H9 (cell line): Measurements from ENCODE around the gene ERVW-1. TPM values are rescaled to one million over a fixed set of nuclear protein-coding genes. Genes with fewer than 3 reads are reported as not detected.
A peak's percentile ranks its signal among the peaks of the same experiment; 100 is the strongest.

ENCODE experiments used
- DNase-seq: peaks from one replicate; pipeline ENCODE4 v3.0.0-alpha.2; 2017
- H2AFZ ChIP-seq: one replicate; pipeline ENCODE4 v1.6.1; 2013; ENCODE audit warnings: mild to moderate bottlenecking, low read length, control low read depth, moderate library complexity
- H2AK5ac ChIP-seq: 2 replicates; pipeline ENCODE4 v1.6.1; 2013; ENCODE audit warnings: low read length, control low read depth, mixed read lengths; ENCODE audit not compliant: insufficient read length
- H2BK120ac ChIP-seq: one replicate; pipeline ENCODE4 v1.6.1; 2013; ENCODE audit warnings: low read depth, mild to moderate bottlenecking, low read length, control low read depth, inconsistent platforms; ENCODE audit not compliant: poor library complexity, severe bottlenecking
- H2BK12ac ChIP-seq: 2 replicates; pipeline ENCODE4 v1.6.1; 2013; ENCODE audit warnings: low read length, control low read depth, mixed read lengths, low read depth; ENCODE audit not compliant: insufficient read length
- H2BK15ac ChIP-seq: 2 replicates; pipeline ENCODE4 v1.6.1; 2013; ENCODE audit warnings: low read depth, low read length, control low read depth
- H2BK20ac ChIP-seq: one replicate; pipeline ENCODE4 v1.6.1; 2013; ENCODE audit warnings: low read depth, mild to moderate bottlenecking, low read length, control low read depth, inconsistent platforms; ENCODE audit not compliant: poor library complexity, severe bottlenecking
- H2BK5ac ChIP-seq: 2 replicates; pipeline ENCODE4 v1.6.1; 2013; ENCODE audit warnings: low read length, control low read depth, mixed read lengths; ENCODE audit not compliant: insufficient read length
- H3K14ac ChIP-seq: 2 replicates; pipeline ENCODE4 v1.6.1; 2013; ENCODE audit warnings: low read length, control low read depth; ENCODE audit not compliant: insufficient read depth
- H3K18ac ChIP-seq: 2 replicates; pipeline ENCODE4 v1.6.1; 2013; ENCODE audit warnings: low read depth, mild to moderate bottlenecking, mixed read lengths, low read length, control low read depth; ENCODE audit not compliant: insufficient read length
- H3K23ac ChIP-seq: 2 replicates; pipeline ENCODE4 v1.6.1; 2013; ENCODE audit warnings: low read length, control low read depth, mixed read lengths, low read depth; ENCODE audit not compliant: insufficient read length
- H3K23me2 ChIP-seq: 2 replicates; pipeline ENCODE4 v1.6.1; 2013; ENCODE audit warnings: low read depth, mild to moderate bottlenecking, mixed read lengths, low read length, control low read depth; ENCODE audit not compliant: insufficient read length, poor library complexity, severe bottlenecking
- H3K27ac ChIP-seq: 2 replicates; pipeline ENCODE4 v1.5.1; 2013; ENCODE audit warnings: low read length, control low read depth, mixed read lengths, low read depth; ENCODE audit not compliant: insufficient read length
- H3K27me3 ChIP-seq: 2 replicates; pipeline ENCODE4 v1.6.1; 2013; ENCODE audit warnings: low read length, control low read depth, inconsistent platforms; ENCODE audit not compliant: insufficient read depth
- H3K4ac ChIP-seq: 2 replicates; pipeline ENCODE4 v1.6.1; 2013; ENCODE audit warnings: low read depth, mild to moderate bottlenecking, control low read depth, inconsistent platforms, low read length, moderate library complexity
- H3K4me1 ChIP-seq: 2 replicates; pipeline ENCODE4 v1.6.1; 2013; ENCODE audit warnings: low read length, control low read depth, inconsistent platforms; ENCODE audit not compliant: insufficient read depth
- H3K4me2 ChIP-seq: 2 replicates; pipeline ENCODE4 v1.6.1; 2013; ENCODE audit warnings: low read length, control low read depth, mixed read lengths; ENCODE audit not compliant: insufficient read length, insufficient read depth
- H3K56ac ChIP-seq: 2 replicates; pipeline ENCODE4 v1.6.1; 2013; ENCODE audit warnings: low read depth, mild to moderate bottlenecking, mixed read lengths, low read length, control low read depth; ENCODE audit not compliant: insufficient read length
- H3K79me1 ChIP-seq: 2 replicates; pipeline ENCODE4 v1.6.1; 2013; ENCODE audit warnings: low read depth, mild to moderate bottlenecking, moderate library complexity, low read length, control low read depth, inconsistent platforms; ENCODE audit not compliant: insufficient read depth, poor library complexity, severe bottlenecking
- H3K79me2 ChIP-seq: 2 replicates; pipeline ENCODE4 v1.6.1; 2013; ENCODE audit warnings: low read length, control low read depth, inconsistent platforms; ENCODE audit not compliant: insufficient read depth
- H3K9ac ChIP-seq: 2 replicates; pipeline ENCODE4 v1.6.1; 2013; ENCODE audit warnings: low read length, control low read depth, mixed read lengths; ENCODE audit not compliant: insufficient read length; ENCODE audit errors: extremely low read depth
- H3K9me3 ChIP-seq: one replicate; pipeline ENCODE4 v1.6.1; 2013; ENCODE audit warnings: low read depth, low read length, inconsistent platforms; ENCODE audit not compliant: control insufficient read depth
- H3T11ph ChIP-seq: one replicate; pipeline ENCODE4 v1.6.1; 2013; ENCODE audit warnings: mild to moderate bottlenecking, low read length, control low read depth, inconsistent platforms
- H4K20me1 ChIP-seq: one replicate; pipeline ENCODE4 v1.6.1; 2013; ENCODE audit not compliant: control insufficient read depth, insufficient read length, insufficient read depth
- H4K5ac ChIP-seq: 2 replicates; pipeline ENCODE4 v1.6.1; 2013; ENCODE audit warnings: low read depth, mild to moderate bottlenecking, mixed read lengths, low read length, control low read depth; ENCODE audit not compliant: insufficient read length
- H4K8ac ChIP-seq: replicated peaks from 2 replicates; pipeline ENCODE4 v1.6.1; 2013; ENCODE audit warnings: low read length, control low read depth, mixed read lengths, low read depth; ENCODE audit not compliant: insufficient read length
- H4K91ac ChIP-seq: 2 replicates; pipeline ENCODE4 v1.6.1; 2013; ENCODE audit warnings: low read depth, mild to moderate bottlenecking, moderate library complexity, mixed read lengths, low read length, control low read depth; ENCODE audit not compliant: insufficient read length
- H3K27ac Mint-ChIP-seq, 3 experiments: 2 replicates in 2 of 3; 3 replicates in 1 of 3; pipeline ENCODE4 v1.8.0; 2020 to 2021; ENCODE audit warnings: mixed read lengths in 3 of 3, mild to moderate bottlenecking in 1 of 3, moderate library complexity in 1 of 3
- H3K27me3 Mint-ChIP-seq: 2 replicates; pipeline ENCODE4 v1.8.0; 2021; ENCODE audit warnings: low read depth, mild to moderate bottlenecking, moderate library complexity, mixed read lengths
- H3K36me3 Mint-ChIP-seq, 3 experiments: 2 replicates in 2 of 3; 3 replicates in 1 of 3; pipeline ENCODE4 v1.8.0; 2020 to 2021; ENCODE audit warnings: low read depth in 3 of 3, mixed read lengths in 3 of 3; ENCODE audit not compliant: insufficient read depth in 1 of 3
- H3K4me1 Mint-ChIP-seq, 2 experiments: 2 replicates each; pipeline ENCODE4 v1.8.0; 2020; ENCODE audit warnings: mixed read lengths in 2 of 2
- H3K4me3 Mint-ChIP-seq, 2 experiments: 2 replicates in 1 of 2; 3 replicates in 1 of 2; pipeline ENCODE4 v1.8.0; 2020 to 2021; ENCODE audit warnings: mild to moderate bottlenecking in 2 of 2, mixed read lengths in 2 of 2, moderate library complexity in 1 of 2
- H3K9me3 Mint-ChIP-seq, 2 experiments: 2 replicates in 1 of 2; 3 replicates in 1 of 2; pipeline ENCODE4 v1.8.0; 2020; ENCODE audit warnings: mild to moderate bottlenecking in 2 of 2, mixed read lengths in 2 of 2, moderate library complexity in 1 of 2
- CTCF ChIP-seq: fragments of 200-600 bp; sonication (generic); conservative IDR thresholded peaks from 3 replicates; pipeline ENCODE4 v1.8.0; 2021; ENCODE audit warnings: antibody characterized with exemption, mild to moderate bottlenecking
- WGBS: extraction: QIAGEN DNeasy Blood & Tissue Kit; methylation state at CpG from one replicate; pipeline ENCODE4 v1.1.7; 2013; ENCODE audit warnings: missing lambda C conversion rate, low lambda C conversion rate, mixed read lengths; ENCODE audit not compliant: insufficient read length; ENCODE audit errors: extremely low coverage; 5-methylcytosine and 5-hydroxymethylcytosine counted together
- total RNA-seq: library from RNA; stranded (reverse); gene quantifications from 2 replicates; pipeline ENCODE4 v1.2.1, GENCODE V29; 2021

Gene ERVW-1
- total RNA-seq, 1 experiment from 2014 or later, result not detected

GRCh38 chr7:92436612-92437445 is 40.9 kb downstream of the ERVW-1 start:
- Histone ChIP-seq H4K91ac (no peak overlapping the region), H3K23me2 (no peaks in the 10 kb centered on the region), H3K4me2 (peak overlapping the region; percentile 46), H2BK120ac (no peak overlapping the region), H2AFZ (no peak overlapping the region), H3T11ph (no peak overlapping the region), H3K79me2 (no peaks in the 10 kb centered on the region), H2BK15ac (no peak overlapping the region), H3K23ac (no peak overlapping the region), H4K5ac (no peak overlapping the region), H2BK5ac (peak overlapping the region; percentile 88), H3K79me1 (no peaks in the 10 kb centered on the region), H3K9me3 (no peaks in the 10 kb centered on the region), H3K18ac (no peak overlapping the region), H3K56ac (peak overlapping the region; percentile 79), H2BK20ac (no peak overlapping the region), H4K20me1 (no peaks in the 10 kb centered on the region), H3K4me1 (peaks cover 6% of the 10 kb centered on the region; the same call in 1 of the 2 replicates), H3K4ac (no peak overlapping the region), H3K9ac (peak overlapping the region; percentile 15), H4K8ac (peak overlapping the region; percentile 85), H3K27ac (peak overlapping the region; percentile 76), H3K14ac (peak overlapping the region; percentile 41; the same call in 1 of the 2 replicates), H2AK5ac (no peak overlapping the region), H3K27me3 (no peaks in the 10 kb centered on the region), H2BK12ac (peak overlapping the region; percentile 50)
- TF ChIP-seq CTCF, result no peak
- Mint-ChIP-seq H3K9me3 (peaks cover 0 to 5% of the 10 kb centered on the region in 2 experiments; a peak in 3 of 5 replicates), H3K36me3 (peaks cover 0 to 13% (median 2%) of the 10 kb centered on the region in 3 experiments; a peak in 4 of 7 replicates), H3K4me1 (peaks cover 34 to 37% of the 10 kb centered on the region in 2 experiments), H3K27me3 (no peaks in the 10 kb centered on the region), H3K27ac (peak overlapping the region; percentile 45 to 83 (median 78); a peak in 4 of 7 replicates), H3K4me3 (peak overlapping the region in 1 of 2 experiments; percentile 15; a peak in 1 of 5 replicates)
- peak; percentile 58 for DNase-seq
- WGBS, result no CpG with 5 or more reads among the region's 7 CpGs
